Measurements from ENCODE around the gene CD83. TPM values are rescaled to one million over a fixed set of nuclear protein-coding genes. Genes with fewer than 3 reads are reported as not detected.

The CD83 gene
- total RNA-seq, 1 experiment from 2014 or later: 7.0 TPM

DNA sequence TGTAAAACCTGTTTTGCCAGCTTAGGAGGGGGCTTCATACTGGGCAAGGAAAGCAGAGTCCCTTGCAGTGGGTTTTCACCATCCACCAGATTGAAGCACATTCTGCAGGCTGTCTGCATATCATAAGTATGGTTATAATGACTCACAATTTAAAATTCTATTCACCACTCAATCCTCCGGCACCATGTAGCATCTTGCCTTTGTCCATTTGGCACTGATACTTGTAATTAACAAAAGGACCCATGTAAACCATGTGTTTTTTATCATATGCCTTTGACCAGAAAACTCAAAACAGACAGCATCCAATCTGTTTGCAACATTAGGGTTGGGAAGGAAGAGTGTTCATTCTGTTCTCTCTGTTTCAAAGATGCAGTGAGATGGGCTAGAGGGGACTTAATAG is 3.0 kb downstream of the CD83 start:
- Histone ChIP-seq H3K4me2 (ENCODE audit: insufficient read depth, insufficient read length, low read length) (no peak overlapping the region), H2BK12ac (ENCODE audit: insufficient read length, low read depth, low read length) (no peak overlapping the region), H3K79me1 (ENCODE audit: insufficient read depth, low read depth, low read length, poor library complexity, severe bottlenecking) (no peaks in the 10 kb centered on the region), H3T11ph (ENCODE audit: low read length) (no peak overlapping the region), H4K20me1 (ENCODE audit: control insufficient read depth, insufficient read depth, insufficient read length) (no peaks in the 10 kb centered on the region), H3K9ac (ENCODE audit: extremely low read depth, insufficient read length, low read length) (no peak overlapping the region), H3K23me2 (ENCODE audit: insufficient read length, low read depth, low read length, poor library complexity, severe bottlenecking) (peaks cover 11% of the 10 kb centered on the region), H3K14ac (ENCODE audit: insufficient read depth, low read length) (no peak overlapping the region), H4K91ac (ENCODE audit: insufficient read length, low read depth, low read length) (no peak overlapping the region), H2BK20ac (ENCODE audit: low read depth, low read length, poor library complexity, severe bottlenecking) (no peak overlapping the region), H3K23ac (ENCODE audit: insufficient read length, low read depth, low read length) (no peak overlapping the region), H2AFZ (ENCODE audit: low read length) (no peak overlapping the region), H3K18ac (ENCODE audit: insufficient read length, low read depth, low read length) (no peak overlapping the region), H3K27ac (ENCODE audit: insufficient read length, low read depth, low read length) (no peak overlapping the region), H3K4ac (ENCODE audit: low read depth, low read length) (no peak overlapping the region), H2AK5ac (ENCODE audit: insufficient read length, low read length) (no peak overlapping the region), H3K79me2 (ENCODE audit: insufficient read depth, low read length) (no peaks in the 10 kb centered on the region), H2BK15ac (ENCODE audit: low read depth, low read length) (no peak overlapping the region), H3K56ac (ENCODE audit: insufficient read length, low read depth, low read length) (no peak overlapping the region), H2BK120ac (ENCODE audit: low read depth, low read length, poor library complexity, severe bottlenecking) (no peak overlapping the region), H3K9me3 (ENCODE audit: control insufficient read depth, low read depth, low read length) (no peaks in the 10 kb centered on the region), H4K5ac (ENCODE audit: insufficient read length, low read depth, low read length) (no peak overlapping the region), H3K27me3 (ENCODE audit: insufficient read depth, low read length) (no peaks in the 10 kb centered on the region; the same call in 1 of the 2 replicates), H3K4me1 (ENCODE audit: insufficient read depth, low read length) (peaks cover 4% of the 10 kb centered on the region; the same call in 1 of the 2 replicates), H2BK5ac (ENCODE audit: insufficient read length, low read length) (no peak overlapping the region), H4K8ac (replicated peaks; ENCODE audit: insufficient read length, low read depth, low read length) (no peak overlapping the region)
- TF ChIP-seq, protein P1, sequence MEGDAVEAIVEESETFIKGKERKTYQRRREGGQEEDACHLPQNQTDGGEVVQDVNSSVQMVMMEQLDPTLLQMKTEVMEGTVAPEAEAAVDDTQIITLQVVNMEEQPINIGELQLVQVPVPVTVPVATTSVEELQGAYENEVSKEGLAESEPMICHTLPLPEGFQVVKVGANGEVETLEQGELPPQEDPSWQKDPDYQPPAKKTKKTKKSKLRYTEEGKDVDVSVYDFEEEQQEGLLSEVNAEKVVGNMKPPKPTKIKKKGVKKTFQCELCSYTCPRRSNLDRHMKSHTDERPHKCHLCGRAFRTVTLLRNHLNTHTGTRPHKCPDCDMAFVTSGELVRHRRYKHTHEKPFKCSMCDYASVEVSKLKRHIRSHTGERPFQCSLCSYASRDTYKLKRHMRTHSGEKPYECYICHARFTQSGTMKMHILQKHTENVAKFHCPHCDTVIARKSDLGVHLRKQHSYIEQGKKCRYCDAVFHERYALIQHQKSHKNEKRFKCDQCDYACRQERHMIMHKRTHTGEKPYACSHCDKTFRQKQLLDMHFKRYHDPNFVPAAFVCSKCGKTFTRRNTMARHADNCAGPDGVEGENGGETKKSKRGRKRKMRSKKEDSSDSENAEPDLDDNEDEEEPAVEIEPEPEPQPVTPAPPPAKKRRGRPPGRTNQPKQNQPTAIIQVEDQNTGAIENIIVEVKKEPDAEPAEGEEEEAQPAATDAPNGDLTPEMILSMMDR (conservative IDR thresholded peaks at IDR 0.05): no peak
- Mint-ChIP-seq H3K9me3 (no peaks in the 10 kb centered on the region), H3K36me3 (ENCODE audit: insufficient read depth in 1 of 3, low read depth in 3 of 3) (peaks cover 0 to 2% (median 0%) of the 10 kb centered on the region in 3 experiments; a peak in 1 of 7 replicates), H3K27ac (no peak overlapping the region), H3K4me3 (no peak overlapping the region), H3K4me1 (peaks cover 6 to 7% of the 10 kb centered on the region in 2 experiments), H3K27me3 (ENCODE audit: low read depth) (peaks cover 26% of the 10 kb centered on the region)
- WGBS (ENCODE audit: extremely low coverage, insufficient read length, low lambda C conversion rate): no CpG with 5 or more reads among the region's 1 CpG
- no peak for DNase-seq
